ENCODE results near the gene HPD.

GRCh38 chr12:121814429-121815119, 44.1 kb downstream of the HPD start:
- TF ChIP-seq, protein P1, sequence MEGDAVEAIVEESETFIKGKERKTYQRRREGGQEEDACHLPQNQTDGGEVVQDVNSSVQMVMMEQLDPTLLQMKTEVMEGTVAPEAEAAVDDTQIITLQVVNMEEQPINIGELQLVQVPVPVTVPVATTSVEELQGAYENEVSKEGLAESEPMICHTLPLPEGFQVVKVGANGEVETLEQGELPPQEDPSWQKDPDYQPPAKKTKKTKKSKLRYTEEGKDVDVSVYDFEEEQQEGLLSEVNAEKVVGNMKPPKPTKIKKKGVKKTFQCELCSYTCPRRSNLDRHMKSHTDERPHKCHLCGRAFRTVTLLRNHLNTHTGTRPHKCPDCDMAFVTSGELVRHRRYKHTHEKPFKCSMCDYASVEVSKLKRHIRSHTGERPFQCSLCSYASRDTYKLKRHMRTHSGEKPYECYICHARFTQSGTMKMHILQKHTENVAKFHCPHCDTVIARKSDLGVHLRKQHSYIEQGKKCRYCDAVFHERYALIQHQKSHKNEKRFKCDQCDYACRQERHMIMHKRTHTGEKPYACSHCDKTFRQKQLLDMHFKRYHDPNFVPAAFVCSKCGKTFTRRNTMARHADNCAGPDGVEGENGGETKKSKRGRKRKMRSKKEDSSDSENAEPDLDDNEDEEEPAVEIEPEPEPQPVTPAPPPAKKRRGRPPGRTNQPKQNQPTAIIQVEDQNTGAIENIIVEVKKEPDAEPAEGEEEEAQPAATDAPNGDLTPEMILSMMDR (conservative IDR thresholded peaks at IDR 0.05; ENCODE audit: low read length) = no peak
- TF ChIP-seq EZH2phosphoT487 (IDR thresholded peaks at IDR 0.05; ENCODE audit: borderline replicate concordance, low read depth, low read length) = no peak
